ENCODE data around the gene AMOTL2.
A peak's percentile ranks its signal among the peaks of the same experiment; 100 is the strongest.

Gene AMOTL2

DNA sequence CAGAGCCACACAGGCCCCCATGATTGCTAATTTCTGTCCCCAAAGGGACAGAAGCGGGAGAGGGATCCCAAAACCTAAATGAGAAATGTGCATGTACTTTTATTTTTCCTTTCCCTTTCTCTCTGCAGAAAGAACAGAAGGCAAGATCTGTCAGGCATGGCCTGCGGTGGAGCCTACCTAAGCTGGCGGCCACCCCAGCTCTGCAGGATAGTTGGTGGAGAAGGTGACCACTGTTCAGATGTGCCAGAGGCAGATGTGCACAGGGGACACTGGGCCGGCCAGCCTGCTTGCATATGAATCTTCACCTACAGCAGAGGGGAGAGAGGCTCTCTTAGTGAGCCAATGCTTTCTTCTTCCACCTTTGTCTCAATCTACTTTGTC lies 2.1 kb upstream of the AMOTL2 start:
- DNase-seq, result no peak
- Histone ChIP-seq H3K36me3 (ENCODE audit: control insufficient read depth in 4 of 4, insufficient read depth in 4 of 4, low read length in 3 of 4) (no peaks in the 10 kb centered on the region), H3K27me3 (replicated peaks in 2 of 5; ENCODE audit: control insufficient read depth in 4 of 5, insufficient read depth in 5 of 5, low read length in 4 of 5) (peaks cover 0 to 49% (median 26%) of the 10 kb centered on the region in 5 experiments), H3K4me1 (ENCODE audit: control extremely low read depth in 1 of 4, control insufficient read depth in 4 of 4, insufficient read depth in 4 of 4, low read length in 3 of 4) (peaks cover 0 to 27% (median 19%) of the 10 kb centered on the region in 4 experiments), H3K27ac (ENCODE audit: insufficient read depth in 1 of 2, low read depth in 1 of 2, low read length in 2 of 2, poor library complexity in 1 of 2, severe bottlenecking in 2 of 2) (no peak overlapping the region), H3K9me3 (ENCODE audit: control extremely low read depth in 1 of 5, control insufficient read depth in 4 of 5, insufficient read depth in 2 of 5, low read depth in 1 of 5, low read length in 4 of 5) (no peaks in the 10 kb centered on the region), H3K4me3 (ENCODE audit: control insufficient read depth in 1 of 7, extremely low read depth in 1 of 7, insufficient read depth in 4 of 7, low read depth in 2 of 7, low read length in 6 of 7) (no peak overlapping the region)
- CTCF ChIA-PET, result interaction anchor here (1.0 to 3.4 kb wide), 4 partner anchors 12 to 75 kb away, joined by 3 to 16 read pairs (median 6); no protein-coding TSS in a partner anchor
- POLR2A ChIA-PET, result no interaction called here
- 100% methylated on average over 3 of the region's 4 CpGs for WGBS (ENCODE audit: insufficient coverage)

DNA sequence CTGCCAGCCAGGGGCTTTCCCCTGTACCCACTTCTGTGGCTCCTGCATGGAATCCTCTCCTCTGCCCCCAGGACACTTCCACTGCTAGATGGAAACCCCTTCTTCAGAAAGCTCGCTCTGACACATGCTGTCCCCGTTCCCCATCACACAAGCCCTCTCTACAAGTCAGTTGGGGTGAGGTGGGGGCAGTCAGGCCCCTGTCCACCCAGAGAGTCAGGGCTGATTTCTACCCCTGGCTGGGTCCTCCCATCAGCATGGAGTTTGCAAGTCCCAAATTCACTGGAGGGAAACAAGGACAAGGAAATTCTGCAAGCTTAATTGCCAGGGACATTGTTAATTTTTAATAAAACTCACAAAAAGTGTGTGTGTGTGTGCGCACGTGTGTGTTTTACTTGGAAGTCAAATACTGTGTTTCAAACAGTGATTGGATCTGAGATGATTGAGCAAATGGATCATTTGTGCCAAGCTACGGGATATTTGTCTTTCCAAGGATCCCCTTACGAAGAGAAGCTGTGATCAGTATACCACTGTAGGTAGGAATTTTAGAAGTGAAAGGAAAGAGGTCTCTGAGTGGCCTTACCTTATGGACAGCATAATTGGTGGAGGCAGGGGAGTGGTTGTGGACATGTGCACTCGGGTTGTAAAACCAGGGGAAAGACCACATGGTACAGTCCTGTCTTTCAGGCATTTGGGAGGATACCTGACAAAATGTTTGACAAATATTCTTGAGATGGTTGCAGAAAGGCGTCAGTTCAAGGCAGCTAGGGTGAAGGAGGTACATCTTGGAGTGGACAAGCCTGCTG lies 1.5 kb upstream of the AMOTL2 start:
- H3K36me3 ChIP-seq (ENCODE audit: control insufficient read depth in 4 of 4, insufficient read depth in 4 of 4, low read length in 3 of 4), result no peaks in the 10 kb centered on the region
- peaks cover 0 to 49% (median 26%) of the 10 kb centered on the region in 5 experiments for H3K27me3 ChIP-seq (replicated peaks in 2 of 5; ENCODE audit: control insufficient read depth in 4 of 5, insufficient read depth in 5 of 5, low read length in 4 of 5)
- ChIA-PET POLR2A (no interaction called here), CTCF (interaction anchor here (0.9 to 3.4 kb wide), 4 partner anchors 12 to 74 kb away, joined by 3 to 16 read pairs (median 3); no protein-coding TSS in a partner anchor)
- 96% methylated on average over 6 of the region's 8 CpGs for WGBS (ENCODE audit: insufficient coverage)
- H3K27ac ChIP-seq (ENCODE audit: insufficient read depth in 1 of 2, low read depth in 1 of 2, low read length in 2 of 2, poor library complexity in 1 of 2, severe bottlenecking in 2 of 2), result no peak overlapping the region
- no peak for DNase-seq
- no peaks in the 10 kb centered on the region for H3K9me3 ChIP-seq (ENCODE audit: control extremely low read depth in 1 of 5, control insufficient read depth in 4 of 5, insufficient read depth in 2 of 5, low read depth in 1 of 5, low read length in 4 of 5)
- H3K4me3 ChIP-seq (ENCODE audit: control insufficient read depth in 1 of 7, extremely low read depth in 1 of 7, insufficient read depth in 4 of 7, low read depth in 2 of 7, low read length in 6 of 7), result peak overlapping the region in 1 of 7 experiments; percentile 67
- peaks cover 0 to 23% (median 19%) of the 10 kb centered on the region in 4 experiments for H3K4me1 ChIP-seq (ENCODE audit: control extremely low read depth in 1 of 4, control insufficient read depth in 4 of 4, insufficient read depth in 4 of 4, low read length in 3 of 4)

DNA sequence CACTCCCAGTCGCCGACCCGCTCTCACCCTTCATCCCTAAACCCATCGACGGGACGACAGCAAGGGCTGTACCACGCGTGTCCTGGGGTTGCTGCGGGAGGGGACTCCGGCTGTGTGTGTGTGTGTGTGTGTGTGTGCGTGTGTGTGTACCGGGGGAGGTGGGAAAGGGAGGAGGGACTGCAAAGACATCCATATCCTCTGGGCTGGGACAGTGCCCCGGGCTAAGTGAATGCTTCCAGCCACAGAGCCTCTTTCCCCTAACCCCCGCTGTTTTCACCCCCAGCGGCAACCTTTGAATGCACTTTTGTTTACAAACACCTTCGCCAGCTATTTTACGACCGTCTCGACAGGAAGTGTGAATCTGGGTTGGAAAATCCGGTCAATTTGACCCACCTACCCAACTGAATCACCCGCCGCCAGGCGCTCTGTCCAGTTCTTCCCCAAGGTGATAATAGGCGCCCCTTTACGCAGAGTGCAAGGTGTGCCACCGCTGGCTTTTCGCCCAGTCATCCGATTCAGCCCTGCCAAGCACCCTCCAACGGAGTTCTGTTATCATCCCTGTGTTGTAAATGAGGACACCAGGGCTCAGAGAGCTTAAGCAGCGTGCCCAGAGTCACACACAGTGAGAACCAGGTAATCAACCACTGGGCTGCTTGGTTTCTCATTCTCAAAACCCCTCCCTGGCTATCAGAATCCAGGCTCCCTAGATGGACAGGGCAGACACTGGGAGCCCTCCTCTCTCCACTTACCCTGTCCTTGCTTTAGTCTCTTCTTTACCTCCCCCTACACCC lies 739 bp upstream of the AMOTL2 start:
- ChIA-PET CTCF (interaction anchor here (0.7 to 3.4 kb wide), 6 partner anchors 9 to 74 kb away, joined by 3 to 16 read pairs (median 3); no protein-coding TSS in a partner anchor), POLR2A (no interaction called here)
- Histone ChIP-seq H3K4me1 (ENCODE audit: control extremely low read depth in 1 of 4, control insufficient read depth in 4 of 4, insufficient read depth in 4 of 4, low read length in 3 of 4) (peaks cover 0 to 23% (median 19%) of the 10 kb centered on the region in 4 experiments), H3K4me3 (ENCODE audit: control insufficient read depth in 1 of 7, extremely low read depth in 1 of 7, insufficient read depth in 4 of 7, low read depth in 2 of 7, low read length in 6 of 7) (peak overlapping the region in 5 of 7 experiments; percentile 46 to 71 (median 64)), H3K36me3 (ENCODE audit: control insufficient read depth in 4 of 4, insufficient read depth in 4 of 4, low read length in 3 of 4) (no peaks in the 10 kb centered on the region), H3K27me3 (replicated peaks in 2 of 5; ENCODE audit: control insufficient read depth in 4 of 5, insufficient read depth in 5 of 5, low read length in 4 of 5) (peaks cover 0 to 49% (median 26%) of the 10 kb centered on the region in 5 experiments), H3K27ac (ENCODE audit: insufficient read depth in 1 of 2, low read depth in 1 of 2, low read length in 2 of 2, poor library complexity in 1 of 2, severe bottlenecking in 2 of 2) (no peak overlapping the region), H3K9me3 (ENCODE audit: control extremely low read depth in 1 of 5, control insufficient read depth in 4 of 5, insufficient read depth in 2 of 5, low read depth in 1 of 5, low read length in 4 of 5) (no peaks in the 10 kb centered on the region)
- peak in 2 of 3 donors; percentile 22 to 42 for DNase-seq
- whole genome bisulfite sequencing (ENCODE audit: insufficient coverage), result 18% methylated on average over 14 of the region's 30 CpGs

- WGBS (ENCODE audit: insufficient coverage), result 21% methylated on average over 33 of the region's 51 CpGs
- Histone ChIP-seq H3K4me1 (ENCODE audit: control extremely low read depth in 1 of 4, control insufficient read depth in 4 of 4, insufficient read depth in 4 of 4, low read length in 3 of 4) (peaks cover 0 to 32% (median 24%) of the 10 kb centered on the region in 4 experiments), H3K4me3 (ENCODE audit: control insufficient read depth in 1 of 7, extremely low read depth in 1 of 7, insufficient read depth in 4 of 7, low read depth in 2 of 7, low read length in 6 of 7) (peak overlapping the region; percentile 20 to 71 (median 58)), H3K36me3 (ENCODE audit: control insufficient read depth in 4 of 4, insufficient read depth in 4 of 4, low read length in 3 of 4) (no peaks in the 10 kb centered on the region), H3K27ac (ENCODE audit: insufficient read depth in 1 of 2, low read depth in 1 of 2, low read length in 2 of 2, poor library complexity in 1 of 2, severe bottlenecking in 2 of 2) (no peak overlapping the region), H3K27me3 (replicated peaks in 2 of 5; ENCODE audit: control insufficient read depth in 4 of 5, insufficient read depth in 5 of 5, low read length in 4 of 5) (peaks cover 0 to 49% (median 26%) of the 10 kb centered on the region in 5 experiments), H3K9me3 (ENCODE audit: control extremely low read depth in 1 of 5, control insufficient read depth in 4 of 5, insufficient read depth in 2 of 5, low read depth in 1 of 5, low read length in 4 of 5) (no peaks in the 10 kb centered on the region)
- DNase-seq, result peak in 2 of 3 donors; percentile 54 to 61
- ChIA-PET CTCF (interaction anchor here (0.7 to 3.4 kb wide), 2 partner anchors 9 to 101 kb away, joined by 4 to 16 read pairs; no protein-coding TSS in a partner anchor), POLR2A (no interaction called here)
Observed at GRCh38 chr3:134373271-134374104, 759 bp downstream of the AMOTL2 start.

- H3K36me3 ChIP-seq (ENCODE audit: control insufficient read depth in 4 of 4, insufficient read depth in 4 of 4, low read length in 3 of 4), result no peaks in the 10 kb centered on the region
- no peak overlapping the region for H3K4me3 ChIP-seq (ENCODE audit: control insufficient read depth in 1 of 7, extremely low read depth in 1 of 7, insufficient read depth in 4 of 7, low read depth in 2 of 7, low read length in 6 of 7)
- peaks cover 0 to 49% (median 26%) of the 10 kb centered on the region in 5 experiments for H3K27me3 ChIP-seq (replicated peaks in 2 of 5; ENCODE audit: control insufficient read depth in 4 of 5, insufficient read depth in 5 of 5, low read length in 4 of 5)
- no peak for DNase-seq
- ChIA-PET CTCF (no interaction called here), POLR2A (no interaction called here)
- peaks cover 0 to 32% (median 24%) of the 10 kb centered on the region in 4 experiments for H3K4me1 ChIP-seq (ENCODE audit: control extremely low read depth in 1 of 4, control insufficient read depth in 4 of 4, insufficient read depth in 4 of 4, low read length in 3 of 4)
- no peak overlapping the region for H3K27ac ChIP-seq (ENCODE audit: insufficient read depth in 1 of 2, low read depth in 1 of 2, low read length in 2 of 2, poor library complexity in 1 of 2, severe bottlenecking in 2 of 2)
- no peaks in the 10 kb centered on the region for H3K9me3 ChIP-seq (ENCODE audit: control extremely low read depth in 1 of 5, control insufficient read depth in 4 of 5, insufficient read depth in 2 of 5, low read depth in 1 of 5, low read length in 4 of 5)
- 93% methylated on average over 8 of the region's 9 CpGs for WGBS (ENCODE audit: insufficient coverage)
Observed at GRCh38 chr3:134372396-134373270, 1.6 kb downstream of the AMOTL2 start.

Measured in common myeloid progenitor, CD34-positive (primary cell).